ENCODE results near the gene GRAP2.

- TF ChIP-seq CTCF (IDR thresholded peaks at IDR 0.05) (no peak), POLR2AphosphoS5 (IDR thresholded peaks at IDR 0.05; ENCODE audit: low read depth, low read length) (no peak), REST (IDR thresholded peaks at IDR 0.05; ENCODE audit: insufficient read depth in 1 of 2, low read depth in 2 of 2, low read length in 1 of 2) (no peak)
These were observed 93.9 kb downstream of the GRAP2 start, which contains the start of gene FAM83F for GRCh38 chr22:39994566-39995392.

Measured in Panc1 (cell line).